ENCODE measurements around the gene RRN3.
"Not testable (repeated sequence)": the region's sequence is repeated elsewhere in the genome, so short reads cannot be mapped to it uniquely, and the experiment has no call there.

RRN3 gene

DNA sequence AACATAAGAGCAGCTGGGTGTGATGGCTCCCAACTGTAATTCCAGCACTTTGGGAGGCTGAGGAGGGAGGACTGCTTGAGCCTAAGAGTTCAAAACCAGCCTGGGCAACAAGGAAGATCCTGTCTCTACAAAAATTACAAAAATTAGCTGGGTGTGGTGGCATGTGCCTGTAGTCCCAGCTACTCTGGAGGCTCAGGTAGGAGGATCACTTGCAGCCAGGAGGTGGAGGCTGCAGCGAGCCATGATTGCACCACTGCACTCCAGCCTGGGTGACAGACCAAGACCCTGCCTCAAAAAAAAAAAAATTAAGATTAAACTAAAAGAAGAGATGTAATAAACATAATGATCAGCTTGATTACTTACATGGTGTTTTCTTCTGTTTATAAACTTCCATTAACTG, 43.6 kb downstream of the RRN3 start:
- not testable (repeated sequence) for DNase-seq

DNA sequence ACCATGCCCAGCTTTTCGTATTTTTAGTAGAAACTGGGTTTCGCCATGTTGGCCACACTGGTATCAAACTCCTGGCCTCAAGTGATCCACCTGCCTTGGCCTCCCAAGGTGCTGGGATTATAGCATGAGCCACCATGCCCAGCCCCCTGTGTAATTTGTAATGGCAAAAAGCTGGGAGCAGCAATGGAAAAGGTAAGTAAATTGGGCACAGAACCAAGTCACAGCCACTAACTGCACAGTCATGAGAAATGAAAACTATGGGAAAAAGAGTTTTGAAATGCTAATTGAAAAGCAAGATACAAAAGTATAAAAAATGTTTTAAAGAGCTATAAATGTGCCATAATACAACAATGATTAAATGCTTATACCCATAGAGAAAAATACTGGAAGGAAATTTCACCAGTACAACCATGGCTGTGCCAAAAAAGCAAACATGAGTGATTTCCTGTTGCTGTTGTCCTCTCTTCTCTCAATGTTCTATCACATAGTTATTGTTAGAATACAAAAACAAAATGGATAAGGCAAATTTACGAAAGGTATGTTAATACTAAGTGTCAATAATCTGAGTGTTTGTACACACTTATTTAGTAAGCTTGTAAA, 44.4 kb downstream of the RRN3 start:
- DNase-seq, result no peak

DNA sequence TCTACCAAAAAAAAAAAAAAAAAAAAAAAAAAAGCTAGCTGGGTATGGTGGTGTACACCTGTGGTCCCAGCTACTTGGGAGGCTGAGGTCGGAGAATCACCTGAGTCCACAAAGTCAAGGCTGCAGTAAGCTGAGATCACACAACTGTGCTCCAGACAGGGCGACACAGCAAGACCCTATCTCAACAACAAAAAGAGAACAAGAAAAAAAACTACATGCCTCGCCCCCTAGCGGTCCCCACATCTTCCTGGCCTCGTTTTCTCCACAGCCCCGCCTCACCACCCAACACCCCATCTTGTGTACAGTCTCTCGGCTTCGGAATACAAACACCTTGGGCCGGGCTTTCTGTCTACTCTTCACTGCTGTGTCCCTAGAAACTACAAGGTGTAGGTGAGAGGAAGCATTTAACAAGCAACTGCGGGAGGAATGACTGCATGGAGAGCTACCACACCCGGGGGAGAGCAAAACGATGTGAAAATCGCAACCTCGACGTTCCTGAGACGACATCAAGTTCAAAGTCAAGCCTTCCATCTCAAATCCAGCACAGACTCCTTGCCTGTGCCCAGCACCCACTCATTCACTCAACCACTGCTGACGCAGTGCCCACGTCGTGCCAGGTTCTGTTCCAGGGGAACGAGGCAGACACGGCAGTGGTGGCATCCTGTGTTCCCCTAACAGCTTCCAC, 47.2 kb downstream of the RRN3 start:
- DNase-seq, result no peak

DNA sequence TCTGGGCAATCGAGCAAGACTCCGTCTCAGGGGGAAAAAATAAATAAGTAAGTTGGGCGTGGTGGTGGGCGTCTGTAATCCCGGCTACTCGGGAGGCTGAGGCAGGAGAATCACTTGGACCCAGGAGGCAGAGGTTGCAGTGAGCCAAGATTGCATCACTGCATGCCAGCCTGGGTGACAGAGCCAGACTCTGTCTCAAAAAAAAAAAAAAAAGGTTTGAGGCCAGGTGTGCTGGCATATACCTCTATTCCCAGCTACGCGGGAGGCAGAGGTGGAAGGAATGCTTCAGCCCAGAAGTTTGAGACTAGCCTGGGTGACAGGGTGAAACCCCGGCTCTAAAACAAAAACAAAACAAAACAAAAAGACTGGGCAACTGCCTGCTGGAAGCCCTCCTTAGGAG, 48.8 kb downstream of the RRN3 start:
- DNase-seq, result not testable (repeated sequence)

GRCh38 chr16:15044286-15044685, 49.8 kb downstream of the RRN3 start:
- no peak for DNase-seq

- DNase-seq, result no peak
These were observed 50.7 kb downstream of the RRN3 start for GRCh38 chr16:15043344-15043743.

DNA sequence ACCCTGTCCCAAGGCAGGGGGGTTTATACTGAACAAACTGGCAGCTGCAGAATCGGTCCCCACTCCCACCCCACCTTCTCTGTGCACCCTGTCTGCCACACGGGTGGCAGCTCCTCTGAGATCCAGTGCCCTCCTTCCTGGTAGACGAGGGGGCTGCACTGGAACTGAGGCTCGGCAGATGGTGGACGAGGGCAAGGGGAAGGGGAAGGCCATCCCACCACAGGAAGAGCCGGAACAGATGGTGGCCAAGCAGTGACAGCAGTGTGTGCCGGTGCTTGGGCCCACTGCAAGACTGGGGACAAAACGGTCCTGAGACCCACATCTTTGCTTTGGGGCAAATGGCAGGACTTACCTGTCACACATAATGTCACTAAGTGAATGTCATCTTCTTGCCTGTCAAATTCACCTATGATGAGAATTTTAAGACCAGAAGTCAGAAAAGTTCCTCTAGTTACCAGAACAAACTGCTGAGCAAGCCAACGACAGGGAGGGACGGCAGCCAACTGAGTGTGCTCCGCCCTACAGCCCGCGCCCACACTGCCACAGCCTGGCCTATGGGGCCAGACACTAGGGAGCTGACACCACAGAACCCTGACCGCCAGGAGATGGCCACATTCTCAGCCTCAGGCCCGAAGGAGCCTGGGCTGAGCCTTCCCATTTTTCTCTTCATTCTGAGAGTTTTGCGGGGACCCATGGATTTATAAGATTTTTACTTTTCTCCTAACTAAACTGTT, 52.6 kb downstream of the RRN3 start:
- DNase-seq, result no peak

- no peak for DNase-seq
These were observed 55.4 kb downstream of the RRN3 start for GRCh38 chr16:15038689-15039088.

DNA sequence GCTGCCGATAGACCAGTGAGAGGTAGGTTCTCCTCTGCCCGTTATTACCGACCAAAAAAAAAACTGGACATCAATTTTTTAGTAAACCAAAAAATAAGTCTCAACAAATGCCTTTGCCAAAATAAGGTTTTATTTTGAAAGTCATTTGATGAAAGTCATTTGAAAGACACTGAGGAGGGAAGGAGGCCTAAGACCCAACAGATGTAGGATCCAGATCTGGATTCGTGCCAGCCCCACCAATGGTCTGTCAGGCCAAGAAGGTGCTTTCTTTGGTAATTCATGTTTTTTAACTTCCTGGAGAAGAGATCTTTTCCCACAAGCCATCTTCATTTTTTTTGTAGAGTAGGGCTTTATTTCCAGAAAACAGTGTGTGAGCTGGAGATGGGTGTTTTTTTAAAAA, 56.3 kb downstream of the RRN3 start:
- no peak for DNase-seq

GRCh38 chr16:15037003-15037402, 57.1 kb downstream of the RRN3 start:
- no peak for DNase-seq

- no peak for DNase-seq
These were observed 58.8 kb downstream of the RRN3 start for GRCh38 chr16:15035163-15035729.

DNA sequence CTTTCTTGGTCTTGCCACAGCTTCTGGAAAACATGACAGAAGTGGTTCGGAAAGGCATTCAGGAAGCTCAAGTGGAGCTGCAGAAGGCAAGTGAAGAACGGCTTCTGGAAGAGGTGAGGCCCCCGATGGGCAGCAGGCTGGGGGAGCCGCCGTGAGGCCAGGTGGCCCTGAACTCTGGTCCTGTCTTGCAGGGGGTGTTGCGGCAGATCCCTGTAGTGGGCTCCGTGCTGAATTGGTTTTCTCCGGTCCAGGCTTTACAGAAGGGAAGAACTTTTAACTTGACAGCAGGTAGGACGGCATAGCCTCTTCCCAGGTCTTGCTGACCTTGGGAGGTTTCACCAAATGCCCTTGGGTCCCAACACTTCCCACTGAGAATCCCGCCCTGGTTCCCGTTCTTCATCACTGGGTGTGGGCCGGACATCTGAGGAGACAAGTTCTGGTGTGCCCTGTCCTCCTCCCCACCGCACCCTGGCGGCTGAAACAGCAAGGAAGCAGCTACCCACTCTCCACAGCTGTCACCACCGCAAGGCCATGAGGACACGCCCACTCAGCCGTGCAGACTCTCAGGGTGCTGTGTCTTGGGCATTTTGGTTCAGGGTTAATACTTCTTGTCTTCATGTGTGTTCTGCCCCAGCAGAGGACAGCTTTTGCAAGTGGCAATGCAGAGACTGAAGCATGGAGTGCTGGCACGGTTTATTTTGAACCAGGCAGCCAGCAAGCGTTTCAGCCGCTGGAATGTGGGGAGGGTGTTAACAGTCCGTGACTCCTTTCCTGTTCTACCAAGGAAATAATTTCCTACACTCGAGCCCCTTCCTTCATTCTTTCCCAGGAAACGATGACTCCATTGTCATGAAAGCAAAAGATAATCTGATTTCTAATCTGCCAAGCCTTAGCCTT, 59.6 kb downstream of the RRN3 start:
- no peak for DNase-seq

DNA sequence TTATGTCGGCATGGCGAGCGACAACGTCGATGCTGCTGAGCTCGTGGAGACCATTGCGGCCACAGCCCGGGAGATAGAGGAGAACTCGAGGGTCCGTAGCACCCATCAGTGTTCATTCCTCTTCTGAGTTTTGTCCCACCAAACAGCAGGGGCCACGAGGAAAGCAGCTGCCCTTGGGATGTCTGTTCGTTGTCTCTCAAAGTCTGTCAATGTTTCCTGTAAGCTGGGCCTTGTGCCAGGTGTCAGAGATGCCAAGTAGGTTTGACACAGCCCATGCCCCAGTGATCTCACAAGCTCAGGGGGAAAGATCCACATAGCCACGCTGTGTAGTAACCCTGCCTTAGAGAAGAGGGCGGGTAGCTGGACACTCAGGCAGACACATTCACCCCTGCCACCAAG, 60.8 kb downstream of the RRN3 start:
- no peak for DNase-seq

GRCh38 chr16:15032547-15033308, 61.3 kb downstream of the RRN3 start:
- DNase-seq, result no peak

GRCh38 chr16:15031586-15031985, 62.5 kb downstream of the RRN3 start:
- no peak for DNase-seq

DNA sequence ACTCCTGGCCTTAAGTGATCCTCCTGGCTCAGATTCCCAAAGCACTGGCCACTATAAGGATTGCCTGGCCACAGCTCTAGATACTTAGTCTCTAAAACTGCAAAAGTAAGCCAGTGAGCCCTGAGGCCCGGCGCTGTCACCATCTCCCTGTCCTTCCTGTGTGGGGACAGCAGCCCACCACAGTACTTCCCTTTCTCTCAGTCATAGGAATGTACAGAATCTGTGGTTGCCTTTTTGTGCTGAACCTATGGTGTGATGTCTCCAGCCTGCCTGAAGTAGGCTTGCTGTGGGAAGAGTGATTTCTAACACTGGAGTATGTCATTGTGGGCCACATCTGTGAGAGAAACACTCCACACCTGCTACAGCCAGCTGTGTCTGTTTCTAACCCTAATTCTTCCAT, 62.9 kb downstream of the RRN3 start:
- no peak for DNase-seq

GRCh38 chr16:15029749-15030148, 64.3 kb downstream of the RRN3 start:
- not testable (repeated sequence) for DNase-seq

DNA sequence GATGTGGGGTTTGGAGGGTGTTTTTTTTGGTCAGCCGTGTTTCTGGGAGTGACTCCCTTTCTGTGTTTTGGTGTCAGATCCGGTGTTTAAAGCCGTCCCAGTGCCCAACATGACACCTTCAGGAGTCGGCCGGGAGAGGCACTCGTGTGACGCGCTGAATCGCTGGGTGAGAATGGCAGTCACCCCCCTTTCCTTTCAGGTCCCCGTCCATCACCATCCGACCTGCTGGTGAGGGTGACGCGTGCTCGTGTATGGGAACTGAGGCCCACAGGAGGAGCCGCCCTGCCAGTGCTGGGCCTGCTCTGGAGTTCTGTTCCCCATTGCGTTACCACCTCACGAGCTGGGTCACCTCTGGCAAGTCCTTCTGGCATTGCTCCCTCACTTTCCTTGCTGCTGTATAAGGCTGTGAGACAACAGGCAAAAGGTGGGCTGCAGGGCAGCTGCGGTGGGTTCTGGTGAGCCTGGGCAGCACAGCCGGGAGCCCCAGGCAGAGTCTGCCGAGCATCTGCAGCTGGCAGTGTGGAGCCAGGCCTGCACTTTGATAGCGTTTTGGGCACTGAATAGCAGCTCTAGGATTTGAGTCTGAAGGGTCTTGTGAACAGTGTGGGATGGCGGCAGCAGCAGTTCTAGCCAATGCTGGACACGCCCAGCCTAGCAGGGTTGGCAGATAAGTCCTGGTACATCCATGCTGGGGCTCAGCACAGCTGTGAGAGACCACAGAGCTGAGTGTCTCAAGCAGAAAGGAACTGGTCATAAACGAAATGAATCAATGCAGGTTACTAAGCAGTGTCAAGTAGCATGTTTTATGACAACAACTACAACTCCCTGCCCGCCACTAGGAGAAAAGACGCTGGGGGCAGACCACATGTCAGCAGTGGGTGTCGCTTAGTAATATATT, 65.0 kb downstream of the RRN3 start:
- DNase-seq, result not testable (repeated sequence)

DNA sequence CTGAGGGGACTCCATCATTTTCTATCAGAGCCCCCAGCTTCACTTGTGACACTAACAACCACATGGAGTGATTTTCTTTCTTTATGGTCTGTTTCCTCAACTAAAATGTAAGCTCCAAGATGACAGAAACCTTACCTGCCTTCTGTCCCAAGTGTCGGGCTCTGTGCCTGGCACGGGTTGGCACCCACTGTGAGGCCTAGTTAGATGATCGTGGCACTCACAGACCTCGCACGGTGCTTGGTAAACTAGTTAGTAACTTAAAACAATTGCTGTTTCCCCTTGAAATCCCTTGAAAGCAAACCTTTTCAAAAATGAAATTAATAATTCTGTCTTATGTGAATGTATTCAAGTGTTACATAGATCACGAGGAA, 65.7 kb downstream of the RRN3 start:
- DNase-seq, result not testable (repeated sequence)

- not testable (repeated sequence) for DNase-seq
These were observed 66.3 kb downstream of the RRN3 start for GRCh38 chr16:15027503-15028344.

All from COR-L47 (cell line).